DOHH2 (cell line): ENCODE results near the gene SMURF2.

Experiments
- H3F3A ChIP-seq: fragments of 200-600 bp; sonication (generic), shearing (Covaris generic); 2 replicates; pipeline ENCODE4 v1.6.0; 2016; ENCODE audit warnings: antibody characterized with exemption, mild to moderate bottlenecking; ENCODE audit not compliant: control insufficient read depth, insufficient read depth
- H3K27ac ChIP-seq: fragments of 200-600 bp; sonication (generic); 2 replicates; pipeline ENCODE4 v1.5.1; 2014; ENCODE audit warnings: low read depth, mild to moderate bottlenecking, low read length, moderate library complexity
- H3K27me3 ChIP-seq: fragments of 200-600 bp; sonication (generic); 2 replicates; pipeline ENCODE4 v1.6.1; 2014; ENCODE audit warnings: mild to moderate bottlenecking, low read length, mixed read lengths; ENCODE audit not compliant: control insufficient read depth
- H3K36me3 ChIP-seq: fragments of 200-600 bp; sonication (generic); 2 replicates; pipeline ENCODE4 v1.6.1; 2014; ENCODE audit warnings: mild to moderate bottlenecking, low read length, moderate library complexity, mixed read lengths; ENCODE audit not compliant: control insufficient read depth
- H3K4me1 ChIP-seq: fragments of 200-600 bp; sonication (generic); 2 replicates; pipeline ENCODE4 v1.6.1; 2014; ENCODE audit warnings: mild to moderate bottlenecking, low read length, mixed read lengths; ENCODE audit not compliant: control insufficient read depth
- H3K4me2 ChIP-seq: fragments of 200-600 bp; sonication (generic); 2 replicates; pipeline ENCODE4 v1.6.0; 2014; ENCODE audit warnings: mild to moderate bottlenecking, low read length, moderate library complexity
- H3K4me3 ChIP-seq: fragments of 200-600 bp; sonication (generic); 2 replicates; pipeline ENCODE4 v1.5.1; 2014; ENCODE audit warnings: mild to moderate bottlenecking, low read length, mixed read lengths
- H3K79me2 ChIP-seq: fragments of 200-600 bp; sonication (generic); 2 replicates; pipeline ENCODE4 v1.6.1; 2014; ENCODE audit warnings: mild to moderate bottlenecking, low read length, mixed read lengths; ENCODE audit not compliant: control insufficient read depth
- H3K9me2 ChIP-seq: fragments of 200-600 bp; sonication (generic); replicated peaks from 2 replicates; pipeline ENCODE4 v1.6.1; 2014; ENCODE audit warnings: mild to moderate bottlenecking, low read length, mixed read lengths; ENCODE audit not compliant: control insufficient read depth
- H3K9me3 ChIP-seq: fragments of 200-600 bp; sonication (generic); 2 replicates; pipeline ENCODE4 v1.6.1; 2014; ENCODE audit warnings: antibody characterized with exemption, low read length, mixed read lengths; ENCODE audit not compliant: control insufficient read depth, insufficient read depth
- H4K20me1 ChIP-seq: fragments of 200-600 bp; sonication (generic); 2 replicates; pipeline ENCODE4 v1.6.0; 2014; ENCODE audit warnings: low read depth, mild to moderate bottlenecking, antibody characterized with exemption, low read length, moderate library complexity; ENCODE audit not compliant: control insufficient read depth, insufficient read depth
- EZH2phosphoT487 ChIP-seq: fragments of 200-600 bp; sonication (generic); IDR thresholded peaks from 2 replicates; pipeline ENCODE4 v1.6.1; 2017; ENCODE audit warnings: borderline replicate concordance, mild to moderate bottlenecking, antibody characterized with exemption, low read length, moderate library complexity, mixed read lengths
- TF ChIP-seq, protein P1 (sequence below): fragments of 200-600 bp; sonication (generic); IDR thresholded peaks from one replicate; pipeline ENCODE4 v1.5.1; 2014; ENCODE audit warnings: antibody characterized with exemption, mild to moderate bottlenecking, low read depth, low read length; ENCODE audit not compliant: poor library complexity, severe bottlenecking

Gene SMURF2

DNA sequence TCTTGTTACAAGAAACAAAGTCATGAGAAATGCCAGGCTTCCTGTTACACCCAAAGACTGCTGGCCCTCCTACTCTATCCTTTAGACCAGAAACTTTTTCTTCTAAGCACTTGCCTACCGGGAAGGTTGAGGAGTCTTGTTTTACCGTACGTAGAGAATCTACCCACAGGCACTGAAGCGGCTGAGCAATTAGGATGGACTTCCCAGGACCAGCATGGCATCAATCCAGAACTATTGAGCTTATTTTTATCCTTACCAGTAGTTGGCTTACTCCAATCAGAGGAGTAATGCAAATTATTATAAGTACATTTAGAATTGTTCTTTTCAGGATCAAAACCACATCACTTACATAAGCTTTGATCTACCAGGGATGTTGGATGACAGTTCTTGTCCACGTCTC is 129.7 kb downstream of the SMURF2 start:
- Histone ChIP-seq H3K9me2 (no peaks in the 10 kb centered on the region), H3F3A (no peaks in the 10 kb centered on the region), H3K27ac (no peak overlapping the region), H3K9me3 (no peaks in the 10 kb centered on the region), H3K36me3 (peaks cover 98% of the 10 kb centered on the region), H4K20me1 (no peaks in the 10 kb centered on the region), H3K4me3 (no peak overlapping the region), H3K27me3 (no peaks in the 10 kb centered on the region), H3K4me1 (no peaks in the 10 kb centered on the region), H3K79me2 (no peaks in the 10 kb centered on the region), H3K4me2 (no peak overlapping the region)
- no peak for TF ChIP-seq EZH2phosphoT487
- TF ChIP-seq, protein P1, sequence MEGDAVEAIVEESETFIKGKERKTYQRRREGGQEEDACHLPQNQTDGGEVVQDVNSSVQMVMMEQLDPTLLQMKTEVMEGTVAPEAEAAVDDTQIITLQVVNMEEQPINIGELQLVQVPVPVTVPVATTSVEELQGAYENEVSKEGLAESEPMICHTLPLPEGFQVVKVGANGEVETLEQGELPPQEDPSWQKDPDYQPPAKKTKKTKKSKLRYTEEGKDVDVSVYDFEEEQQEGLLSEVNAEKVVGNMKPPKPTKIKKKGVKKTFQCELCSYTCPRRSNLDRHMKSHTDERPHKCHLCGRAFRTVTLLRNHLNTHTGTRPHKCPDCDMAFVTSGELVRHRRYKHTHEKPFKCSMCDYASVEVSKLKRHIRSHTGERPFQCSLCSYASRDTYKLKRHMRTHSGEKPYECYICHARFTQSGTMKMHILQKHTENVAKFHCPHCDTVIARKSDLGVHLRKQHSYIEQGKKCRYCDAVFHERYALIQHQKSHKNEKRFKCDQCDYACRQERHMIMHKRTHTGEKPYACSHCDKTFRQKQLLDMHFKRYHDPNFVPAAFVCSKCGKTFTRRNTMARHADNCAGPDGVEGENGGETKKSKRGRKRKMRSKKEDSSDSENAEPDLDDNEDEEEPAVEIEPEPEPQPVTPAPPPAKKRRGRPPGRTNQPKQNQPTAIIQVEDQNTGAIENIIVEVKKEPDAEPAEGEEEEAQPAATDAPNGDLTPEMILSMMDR = no peak

DNA sequence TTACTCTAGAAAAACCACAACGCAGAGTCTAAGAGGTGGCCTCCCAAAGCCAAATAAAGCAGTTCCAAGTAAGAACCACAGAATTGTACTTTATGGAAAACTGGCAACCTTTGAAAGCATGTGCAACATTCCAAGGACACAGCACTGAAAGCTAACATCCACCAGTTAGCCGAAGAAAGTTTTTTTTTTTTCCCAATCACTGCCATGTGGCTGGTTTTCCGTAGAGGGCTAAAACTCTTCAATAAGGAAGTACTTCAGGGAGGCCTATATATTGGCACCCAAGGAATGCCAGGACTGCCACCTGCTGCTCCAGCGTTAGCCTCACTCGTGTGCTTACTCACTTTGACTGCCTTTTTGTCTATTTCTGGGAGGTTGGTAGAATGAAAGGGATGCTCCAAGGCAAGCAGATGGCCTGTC is 130.1 kb downstream of the SMURF2 start:
- peaks cover 97% of the 10 kb centered on the region for H3K36me3 ChIP-seq
- TF ChIP-seq, protein P1 = no peak
- TF ChIP-seq EZH2phosphoT487 = no peak
- no peak overlapping the region for H3K4me3 ChIP-seq
- H3K4me2 ChIP-seq = no peak overlapping the region
- no peaks in the 10 kb centered on the region for H3F3A ChIP-seq
- H3K27ac ChIP-seq = no peak overlapping the region
- no peaks in the 10 kb centered on the region for H3K9me3 ChIP-seq
- H3K9me2 ChIP-seq = no peaks in the 10 kb centered on the region
- no peaks in the 10 kb centered on the region for H4K20me1 ChIP-seq
- H3K4me1 ChIP-seq = no peaks in the 10 kb centered on the region
- no peaks in the 10 kb centered on the region for H3K79me2 ChIP-seq
- no peaks in the 10 kb centered on the region for H3K27me3 ChIP-seq

DNA sequence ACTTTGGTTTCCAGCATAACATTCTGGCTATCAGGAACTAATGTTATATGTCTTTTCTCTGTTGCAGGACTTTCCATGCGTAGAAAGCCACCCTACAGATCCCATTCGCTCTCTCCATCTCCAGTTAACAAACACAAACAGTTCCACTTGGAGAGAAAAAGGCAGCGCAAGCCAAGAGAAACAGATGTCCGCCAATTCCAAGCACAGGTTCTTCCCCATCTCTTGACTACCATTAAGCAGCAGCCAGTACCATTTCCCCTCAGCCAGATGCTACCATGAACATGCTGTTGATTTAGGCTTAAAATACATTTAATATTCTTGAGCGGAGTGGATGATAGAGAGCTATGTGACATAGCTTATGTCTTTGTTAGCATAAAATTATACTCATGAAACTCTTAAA is 132.9 kb downstream of the SMURF2 start:
- no peak overlapping the region for H3K27ac ChIP-seq
- no peaks in the 10 kb centered on the region for H3K79me2 ChIP-seq
- H3K27me3 ChIP-seq = no peaks in the 10 kb centered on the region
- no peaks in the 10 kb centered on the region for H3F3A ChIP-seq
- no peaks in the 10 kb centered on the region for H3K9me2 ChIP-seq
- H3K4me1 ChIP-seq = no peaks in the 10 kb centered on the region
- no peak overlapping the region for H3K4me3 ChIP-seq
- H3K36me3 ChIP-seq = peaks cover 92% of the 10 kb centered on the region
- no peak overlapping the region for H3K4me2 ChIP-seq
- peaks cover 3% of the 10 kb centered on the region; the same call in 1 of the 2 replicates for H4K20me1 ChIP-seq
- no peak for TF ChIP-seq EZH2phosphoT487
- TF ChIP-seq, protein P1 = no peak
- H3K9me3 ChIP-seq = no peaks in the 10 kb centered on the region
